ENCODE data around the gene SLC27A5.
"Not testable (repeated sequence)": the region's sequence is repeated elsewhere in the genome, so short reads cannot be mapped to it uniquely, and the experiment has no call there.

SLC27A5 gene

GRCh38 chr19:58545286-58546018 lies 33.7 kb upstream of the SLC27A5 start:
- peak overlapping the region; percentile 91 for H3K4me3 ChIP-seq (ENCODE audit: low read depth, low read length)
- in situ Hi-C loops (cut with HindIII; ENCODE audit: low sequenced_read_pairs): no loop called here
- no peak for TF ChIP-seq CTCF (IDR thresholded peaks at IDR 0.05; ENCODE audit: low read depth, low read length)
- no peak for DNase-seq (ENCODE audit: low read depth, low spot score)

GRCh38 chr19:58544591-58545285 lies 32.9 kb upstream of the SLC27A5 start:
- DNase-seq (ENCODE audit: low read depth, low spot score): peak; percentile 29
- H3K4me3 ChIP-seq (ENCODE audit: low read depth, low read length): peak overlapping the region; percentile 91
- no peak for TF ChIP-seq CTCF (IDR thresholded peaks at IDR 0.05; ENCODE audit: low read depth, low read length)
- in situ Hi-C loops (cut with HindIII; ENCODE audit: low sequenced_read_pairs): no loop called here

GRCh38 chr19:58543826-58544590 lies 32.2 kb upstream of the SLC27A5 start, which contains the start of gene TRIM28:
TSS of gene TRIM28 (plus strand) at chr19:58544064. CDS start at chr19:58544758, 694 bp downstream.
- DNase-seq (ENCODE audit: low read depth, low spot score): peak; percentile 99
- peak within 1 kb of the TSS; percentile 91 for H3K4me3 ChIP-seq (ENCODE audit: low read depth, low read length)
- no peak for TF ChIP-seq CTCF (IDR thresholded peaks at IDR 0.05; ENCODE audit: low read depth, low read length)
- in situ Hi-C loops (cut with HindIII; ENCODE audit: low sequenced_read_pairs): no loop called here

GRCh38 chr19:58542641-58543372 lies 31.0 kb upstream of the SLC27A5 start:
- H3K4me3 ChIP-seq (ENCODE audit: low read depth, low read length); DNase-seq (ENCODE audit: low read depth, low spot score); in situ Hi-C loops (cut with HindIII; ENCODE audit: low sequenced_read_pairs): not testable (repeated sequence)

GRCh38 chr19:58539169-58539559 lies 27.4 kb upstream of the SLC27A5 start:
- H3K4me3 ChIP-seq (ENCODE audit: low read depth, low read length); in situ Hi-C loops (cut with HindIII; ENCODE audit: low sequenced_read_pairs); DNase-seq (ENCODE audit: low read depth, low spot score): not testable (repeated sequence)

GRCh38 chr19:58538257-58539168 lies 26.7 kb upstream of the SLC27A5 start:
- no peak for DNase-seq (ENCODE audit: low read depth, low spot score)
- TF ChIP-seq CTCF (IDR thresholded peaks at IDR 0.05; ENCODE audit: low read depth, low read length): no peak
- no peak overlapping the region for H3K4me3 ChIP-seq (ENCODE audit: low read depth, low read length)
- in situ Hi-C loops (cut with HindIII; ENCODE audit: low sequenced_read_pairs): no loop called here
